PC-3 (cell line): ENCODE data around the gene OMP.

ENCODE experiments used
- EZH2 ChIP-seq: fragments of 300-600 bp; sonication (generic); IDR thresholded peaks from one replicate; pipeline ENCODE4 v1.6.1; 2017; ENCODE audit warnings: antibody characterized with exemption, mild to moderate bottlenecking, low read length; ENCODE audit not compliant: unreplicated experiment
- TF ChIP-seq, protein P1 (sequence below): fragments of 300-600 bp; sonication (generic); conservative IDR thresholded peaks from 2 replicates; pipeline ENCODE4 v1.5.1; 2017; ENCODE audit warnings: antibody characterized with exemption, low read depth, mild to moderate bottlenecking, low read length

GRCh38 chr11:77127235-77127911 lies 24.7 kb downstream of the OMP start:
- TF ChIP-seq, protein P1, sequence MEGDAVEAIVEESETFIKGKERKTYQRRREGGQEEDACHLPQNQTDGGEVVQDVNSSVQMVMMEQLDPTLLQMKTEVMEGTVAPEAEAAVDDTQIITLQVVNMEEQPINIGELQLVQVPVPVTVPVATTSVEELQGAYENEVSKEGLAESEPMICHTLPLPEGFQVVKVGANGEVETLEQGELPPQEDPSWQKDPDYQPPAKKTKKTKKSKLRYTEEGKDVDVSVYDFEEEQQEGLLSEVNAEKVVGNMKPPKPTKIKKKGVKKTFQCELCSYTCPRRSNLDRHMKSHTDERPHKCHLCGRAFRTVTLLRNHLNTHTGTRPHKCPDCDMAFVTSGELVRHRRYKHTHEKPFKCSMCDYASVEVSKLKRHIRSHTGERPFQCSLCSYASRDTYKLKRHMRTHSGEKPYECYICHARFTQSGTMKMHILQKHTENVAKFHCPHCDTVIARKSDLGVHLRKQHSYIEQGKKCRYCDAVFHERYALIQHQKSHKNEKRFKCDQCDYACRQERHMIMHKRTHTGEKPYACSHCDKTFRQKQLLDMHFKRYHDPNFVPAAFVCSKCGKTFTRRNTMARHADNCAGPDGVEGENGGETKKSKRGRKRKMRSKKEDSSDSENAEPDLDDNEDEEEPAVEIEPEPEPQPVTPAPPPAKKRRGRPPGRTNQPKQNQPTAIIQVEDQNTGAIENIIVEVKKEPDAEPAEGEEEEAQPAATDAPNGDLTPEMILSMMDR, result peak; percentile 99
- no peak for TF ChIP-seq EZH2
